BJ (cell line): ENCODE measurements around the gene MGAT3. TPM values are rescaled to one million over a fixed set of nuclear protein-coding genes. Genes with fewer than 3 reads are reported as not detected.

Experiments
- CTCF ChIA-PET: fragments of 350-600 bp; formaldehyde crosslinking; extraction: SDS; loops from one replicate; lab custom pipeline; 2021; ENCODE audit warnings: antibody characterized with exemption, inconsistent platforms; lab: Yijun Ruan, JAX
- POLR2A ChIA-PET: fragments of 300-600 bp; sonication (Branson Sonifier 250); formaldehyde crosslinking; extraction: SDS; loops from one replicate; lab custom pipeline; 2021; ENCODE audit warnings: antibody characterized with exemption; lab: Charles Lee
- DNase-seq: peaks from one replicate; pipeline ENCODE4 v3.0.0-alpha.2; 2011; ENCODE audit warnings: low read depth
- H3K27me3 ChIP-seq: 2 replicates; pipeline ENCODE4 v1.6.0; 2011; ENCODE audit warnings: low read length; ENCODE audit not compliant: control insufficient read depth, insufficient read depth
- H3K36me3 ChIP-seq: 2 replicates; pipeline ENCODE4 v1.5.1; 2011; ENCODE audit warnings: low read length; ENCODE audit not compliant: control insufficient read depth, insufficient read depth
- H3K4me3 ChIP-seq: 2 replicates; pipeline ENCODE4 v1.5.1; 2011; ENCODE audit warnings: low read depth, mild to moderate bottlenecking, control low read depth, low read length
- polyA plus RNA-seq: library from polyadenylated mRNA; depleted of rRNA; stranded (reverse); fragments of >200 nt; gene quantifications from 2 replicates; pipeline ENCODE4 v1.2.3, GENCODE V29; 2011
- TF ChIP-seq, protein P1 (sequence below): IDR thresholded peaks from 2 replicates; pipeline ENCODE4 v1.5.1; 2011; ENCODE audit warnings: low read depth, mild to moderate bottlenecking, control low read depth, inconsistent platforms, low read length, moderate library complexity; ENCODE audit not compliant: insufficient read depth

The MGAT3 gene
- polyA plus RNA-seq, 1 experiment: 0.53 TPM

DNA sequence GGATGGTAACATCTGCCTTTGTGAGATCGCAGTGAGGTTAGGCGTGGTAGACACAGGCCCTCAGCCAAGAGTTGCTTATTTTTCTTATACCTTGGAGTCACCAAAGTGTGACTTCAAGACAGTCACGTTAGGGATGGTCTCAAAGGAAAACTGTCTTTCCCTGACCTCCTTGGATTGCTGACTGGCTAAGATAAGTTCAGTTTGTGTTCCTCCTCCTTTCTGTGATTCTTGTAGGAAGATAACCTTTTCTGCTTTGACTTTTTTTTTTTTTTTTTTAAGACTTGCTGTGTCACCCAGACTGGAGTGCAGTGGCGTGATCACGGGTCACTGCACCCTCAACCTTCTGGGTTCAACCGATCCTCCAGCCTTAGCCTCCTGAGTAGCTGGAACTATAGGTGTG, 34.1 kb upstream of the MGAT3 start:
- H3K4me3 ChIP-seq: no peak overlapping the region
- ChIA-PET POLR2A (no interaction called here), CTCF (no interaction called here)
- peaks cover 34% of the 10 kb centered on the region for H3K36me3 ChIP-seq
- TF ChIP-seq, protein P1, sequence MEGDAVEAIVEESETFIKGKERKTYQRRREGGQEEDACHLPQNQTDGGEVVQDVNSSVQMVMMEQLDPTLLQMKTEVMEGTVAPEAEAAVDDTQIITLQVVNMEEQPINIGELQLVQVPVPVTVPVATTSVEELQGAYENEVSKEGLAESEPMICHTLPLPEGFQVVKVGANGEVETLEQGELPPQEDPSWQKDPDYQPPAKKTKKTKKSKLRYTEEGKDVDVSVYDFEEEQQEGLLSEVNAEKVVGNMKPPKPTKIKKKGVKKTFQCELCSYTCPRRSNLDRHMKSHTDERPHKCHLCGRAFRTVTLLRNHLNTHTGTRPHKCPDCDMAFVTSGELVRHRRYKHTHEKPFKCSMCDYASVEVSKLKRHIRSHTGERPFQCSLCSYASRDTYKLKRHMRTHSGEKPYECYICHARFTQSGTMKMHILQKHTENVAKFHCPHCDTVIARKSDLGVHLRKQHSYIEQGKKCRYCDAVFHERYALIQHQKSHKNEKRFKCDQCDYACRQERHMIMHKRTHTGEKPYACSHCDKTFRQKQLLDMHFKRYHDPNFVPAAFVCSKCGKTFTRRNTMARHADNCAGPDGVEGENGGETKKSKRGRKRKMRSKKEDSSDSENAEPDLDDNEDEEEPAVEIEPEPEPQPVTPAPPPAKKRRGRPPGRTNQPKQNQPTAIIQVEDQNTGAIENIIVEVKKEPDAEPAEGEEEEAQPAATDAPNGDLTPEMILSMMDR: no peak
- H3K27me3 ChIP-seq: no peaks in the 10 kb centered on the region
- DNase-seq: no peak

GRCh38 chr22:39423976-39424375, 32.8 kb upstream of the MGAT3 start:
- no peak overlapping the region for H3K4me3 ChIP-seq
- TF ChIP-seq, protein P1: no peak
- ChIA-PET CTCF (no interaction called here), POLR2A (no interaction called here)
- H3K36me3 ChIP-seq: peaks cover 32% of the 10 kb centered on the region
- no peak for DNase-seq
- no peaks in the 10 kb centered on the region for H3K27me3 ChIP-seq

- POLR2A ChIA-PET: no interaction called here
- CTCF ChIA-PET: no interaction called here
Measured at GRCh38 chr22:39426380-39427043, 30.3 kb upstream of the MGAT3 start.

DNA sequence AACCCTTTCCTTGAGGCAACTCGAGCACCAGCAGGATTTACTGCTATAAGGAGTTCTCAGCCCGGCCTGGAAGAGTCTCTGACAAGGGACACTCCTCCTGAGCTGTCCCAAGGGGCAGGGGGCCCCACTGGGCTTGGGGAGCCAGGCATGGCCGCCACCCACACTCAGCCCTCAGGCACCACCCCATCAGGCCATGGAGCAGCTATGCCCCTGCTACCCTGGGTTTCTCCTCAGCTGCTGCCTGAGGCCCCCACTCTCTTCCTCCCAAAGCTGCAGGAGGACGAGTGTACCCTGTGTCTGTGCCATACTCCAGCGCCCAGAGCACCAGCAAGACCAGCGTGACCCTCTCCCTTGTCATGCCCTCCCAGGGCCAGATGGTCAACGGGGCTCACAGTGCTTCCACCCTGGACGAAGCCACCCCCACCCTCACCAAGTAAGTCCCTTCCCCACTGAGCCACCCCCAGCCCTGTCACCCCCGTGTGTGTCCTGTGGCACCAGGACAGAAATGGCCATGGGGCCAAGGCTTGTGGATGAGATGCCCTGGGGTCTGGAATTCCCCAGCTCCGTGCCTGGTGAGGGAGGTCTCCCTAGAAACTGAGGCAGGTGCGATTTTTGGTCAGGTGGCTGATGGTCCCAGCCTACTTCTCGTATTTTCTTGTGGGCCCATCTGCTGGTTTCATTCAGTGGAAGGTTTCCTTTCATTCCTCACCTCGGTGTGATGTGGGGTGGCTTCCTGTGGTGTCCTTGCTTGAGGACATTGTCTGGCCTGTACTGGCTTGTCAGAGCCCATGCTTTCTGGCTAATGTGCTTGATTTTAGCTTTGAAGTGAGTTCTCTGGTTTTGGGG, 28.8 kb upstream of the MGAT3 start:
- no peak for DNase-seq
- Histone ChIP-seq H3K36me3 (peaks cover 34% of the 10 kb centered on the region), H3K4me3 (no peak overlapping the region), H3K27me3 (no peaks in the 10 kb centered on the region)
- TF ChIP-seq, protein P1: no peak
- CTCF ChIA-PET: interaction anchor here (0.8 to 1.4 kb wide), 3 partner anchors 9 to 87 kb away, joined by 3 to 4 read pairs (median 3); no protein-coding TSS in a partner anchor
- POLR2A ChIA-PET: no interaction called here

More at GRCh38 chr22:39426380-39427043, 30.3 kb upstream of the MGAT3 start:
- no peaks in the 10 kb centered on the region for H3K27me3 ChIP-seq
- TF ChIP-seq, protein P1: no peak
- no peak for DNase-seq
- H3K36me3 ChIP-seq: peaks cover 29% of the 10 kb centered on the region
- H3K4me3 ChIP-seq: no peak overlapping the region

DNA sequence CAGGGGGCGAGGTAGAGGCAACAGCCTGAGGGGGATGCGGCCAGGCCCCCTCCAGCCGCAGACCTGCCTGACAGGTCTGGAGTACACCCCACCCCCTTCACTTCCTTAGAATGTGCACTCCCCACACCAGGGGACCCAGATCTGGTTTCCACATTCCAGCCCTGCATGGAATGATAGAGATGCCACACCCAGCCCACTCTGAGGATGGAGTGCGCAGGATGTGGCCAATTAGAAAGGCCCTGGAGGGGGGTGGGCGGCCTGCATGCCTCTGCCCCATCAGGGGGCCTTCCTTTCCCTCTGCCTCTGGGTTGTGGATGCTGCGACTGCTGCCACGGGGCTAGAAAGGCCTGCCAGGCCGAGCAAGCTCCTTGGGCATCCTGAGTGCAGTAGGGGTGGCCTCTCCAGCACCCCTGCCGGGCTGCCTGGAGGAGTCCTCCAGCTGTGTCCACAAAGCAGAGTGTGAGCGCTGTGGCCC, 28.2 kb upstream of the MGAT3 start:
- TF ChIP-seq, protein P1: peak; percentile 3; the same call in 1 of the 2 replicates
- no peak for DNase-seq
- peaks cover 34% of the 10 kb centered on the region for H3K36me3 ChIP-seq
- H3K27me3 ChIP-seq: no peaks in the 10 kb centered on the region
- CTCF ChIA-PET: interaction anchor here (0.7 to 1.4 kb wide), 4 partner anchors 9 to 86 kb away, joined by 3 to 4 read pairs (median 3); no protein-coding TSS in a partner anchor
- POLR2A ChIA-PET: no interaction called here
- no peak overlapping the region for H3K4me3 ChIP-seq
